ENCODE measurements around the gene GPC3.

Gene GPC3

DNA sequence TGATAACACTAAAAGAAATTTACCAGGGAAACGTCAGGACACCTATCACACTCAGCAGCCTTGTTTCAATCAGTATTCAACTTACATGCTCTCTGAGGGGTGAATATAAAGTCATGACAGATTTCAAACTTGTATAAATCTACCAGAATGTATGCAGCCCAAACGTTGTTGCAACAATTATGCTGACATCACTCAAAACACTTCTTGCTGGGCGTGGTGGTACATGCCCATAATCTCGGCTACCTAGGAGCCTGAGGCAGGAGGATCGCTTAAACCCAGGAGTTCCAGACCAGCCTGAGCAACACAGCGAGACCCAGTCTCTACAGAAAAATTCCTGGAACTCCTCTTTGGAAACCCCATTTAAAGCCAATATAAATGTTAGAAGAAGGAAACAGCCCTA is 303.5 kb downstream of the GPC3 start:
- DNase-seq (ENCODE audit: low spot score), result no peak

DNA sequence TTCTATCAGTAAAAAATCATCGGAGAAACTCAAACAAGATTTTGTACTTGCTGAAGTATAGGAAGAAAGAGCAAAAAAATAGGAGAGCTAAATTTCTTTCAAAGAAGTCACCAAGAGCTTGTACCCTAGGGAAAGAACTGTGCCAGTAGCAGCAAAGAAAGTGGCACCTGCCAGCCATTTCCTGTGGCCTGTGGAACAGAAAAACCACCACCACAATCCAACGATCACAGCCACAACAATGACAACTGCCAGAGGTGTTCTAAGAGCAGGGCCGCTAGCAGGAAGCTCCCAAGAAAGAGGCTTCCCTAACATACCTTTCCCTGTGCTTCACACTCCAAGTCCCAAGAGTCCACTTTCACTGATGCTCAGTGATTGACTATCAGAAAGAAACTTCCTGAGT is 304.0 kb downstream of the GPC3 start:
- no peak for DNase-seq (ENCODE audit: low spot score)

- DNase-seq (ENCODE audit: low spot score), result no peak
Observed at GRCh38 chrX:133677123-133678063, 308.0 kb downstream of the GPC3 start.

GRCh38 chrX:133676344-133677122 is 308.9 kb downstream of the GPC3 start:
- peak; percentile 20 for DNase-seq (ENCODE audit: low spot score)

- peak; percentile 0 for DNase-seq (ENCODE audit: low spot score)
Observed at GRCh38 chrX:133674726-133675470, 310.5 kb downstream of the GPC3 start.

- DNase-seq (ENCODE audit: low spot score), result peak; percentile 21
Observed at GRCh38 chrX:133670383-133670782, 315.0 kb downstream of the GPC3 start.

DNA sequence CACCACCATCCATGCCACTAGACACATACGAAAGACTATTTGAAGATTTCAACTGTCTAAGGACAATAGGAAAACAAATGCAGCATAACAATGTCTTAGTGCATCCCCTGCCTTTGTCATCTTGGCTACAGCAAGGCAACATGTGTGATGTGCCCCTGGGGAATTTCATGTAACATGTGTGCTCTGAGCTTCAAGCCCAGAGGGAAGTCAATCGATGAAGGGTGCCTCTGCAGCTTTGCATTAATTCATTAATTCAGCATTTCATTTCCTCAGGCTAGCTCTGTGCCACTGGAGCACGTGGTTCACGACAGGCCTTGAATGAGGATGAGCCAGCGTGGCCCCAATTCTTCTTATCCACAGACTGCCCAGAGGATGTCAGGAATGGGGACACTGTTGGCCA is 316.2 kb downstream of the GPC3 start:
- DNase-seq (ENCODE audit: low spot score), result no peak

DNA sequence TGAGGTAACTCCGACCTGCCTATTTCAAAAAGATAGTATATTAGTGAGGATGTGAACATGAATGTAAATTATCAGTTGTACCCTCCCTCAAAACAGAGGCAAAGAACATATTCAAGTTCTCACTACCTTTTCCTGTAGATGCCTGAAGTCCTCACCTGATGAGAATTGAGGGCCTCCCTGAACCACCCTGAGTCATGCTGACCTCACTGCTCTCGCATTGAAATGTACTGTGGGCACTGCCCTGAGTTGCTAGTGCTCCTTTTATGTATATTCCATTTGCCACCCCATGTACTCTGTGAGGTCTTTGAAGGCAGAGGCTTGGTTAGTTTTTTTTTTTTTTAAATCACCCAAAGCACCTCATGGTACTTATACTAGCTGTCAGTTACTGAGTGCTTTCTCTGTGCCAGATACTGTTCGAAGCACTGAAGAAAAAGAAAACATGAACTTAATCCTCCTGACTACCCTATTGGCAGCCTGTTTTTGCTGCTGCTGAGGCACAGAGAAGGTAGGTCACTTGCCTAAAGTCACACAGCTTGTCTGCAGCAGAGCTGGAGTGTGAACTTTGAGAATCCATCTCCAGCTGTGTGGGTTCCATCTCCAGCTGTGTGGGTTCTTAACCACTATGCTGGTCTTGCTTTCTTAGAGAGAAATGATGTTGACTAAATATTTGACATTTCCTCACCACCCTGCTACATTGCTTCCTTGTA is 317.0 kb downstream of the GPC3 start:
- no peak for DNase-seq (ENCODE audit: low spot score)

GRCh38 chrX:133666256-133666655 is 319.1 kb downstream of the GPC3 start:
- no peak for DNase-seq (ENCODE audit: low spot score)

DNA sequence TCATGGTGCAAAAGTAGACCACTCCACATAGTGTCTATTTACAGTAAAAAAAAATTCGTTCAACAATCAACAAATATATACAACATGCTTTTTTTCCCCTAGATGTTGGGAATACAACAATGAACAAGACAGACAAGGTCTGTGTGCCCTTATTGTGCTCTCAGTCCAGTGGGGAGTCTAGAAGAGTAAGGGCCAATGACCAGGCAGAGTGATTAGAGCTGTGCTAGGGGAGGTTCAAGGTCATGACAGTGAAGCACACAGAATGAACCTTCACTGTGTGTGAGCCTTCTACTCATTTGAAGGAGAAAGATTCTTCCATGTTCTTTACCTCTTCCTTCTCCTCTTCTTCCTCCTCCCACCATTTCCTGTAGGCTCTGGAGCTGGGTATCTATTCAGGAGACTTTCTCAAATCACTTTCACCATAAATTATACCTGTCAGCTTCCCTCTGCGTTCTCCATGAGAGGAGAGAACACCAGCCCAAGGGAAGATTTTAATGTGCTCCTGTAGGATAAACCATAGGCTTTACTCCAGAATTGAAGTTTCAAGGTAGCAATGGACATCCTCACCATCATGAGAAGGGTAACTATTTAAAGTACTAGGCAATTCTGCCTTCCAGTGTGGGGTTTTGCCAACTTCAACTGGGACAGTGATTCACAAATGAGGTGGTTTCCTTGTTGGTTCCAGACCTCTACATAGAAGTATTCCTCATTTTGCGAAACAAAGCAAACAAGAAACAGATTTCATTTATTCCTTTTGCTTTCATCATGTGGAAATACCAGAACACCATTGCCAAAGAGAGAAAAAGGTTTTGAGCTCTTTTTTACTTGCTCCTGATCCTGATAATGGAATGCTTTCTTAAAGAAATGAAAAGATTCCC is 323.2 kb downstream of the GPC3 start:
- DNase-seq (ENCODE audit: low spot score), result no peak

GRCh38 chrX:133660281-133660680 is 325.1 kb downstream of the GPC3 start:
- no peak for DNase-seq (ENCODE audit: low spot score)

DNA sequence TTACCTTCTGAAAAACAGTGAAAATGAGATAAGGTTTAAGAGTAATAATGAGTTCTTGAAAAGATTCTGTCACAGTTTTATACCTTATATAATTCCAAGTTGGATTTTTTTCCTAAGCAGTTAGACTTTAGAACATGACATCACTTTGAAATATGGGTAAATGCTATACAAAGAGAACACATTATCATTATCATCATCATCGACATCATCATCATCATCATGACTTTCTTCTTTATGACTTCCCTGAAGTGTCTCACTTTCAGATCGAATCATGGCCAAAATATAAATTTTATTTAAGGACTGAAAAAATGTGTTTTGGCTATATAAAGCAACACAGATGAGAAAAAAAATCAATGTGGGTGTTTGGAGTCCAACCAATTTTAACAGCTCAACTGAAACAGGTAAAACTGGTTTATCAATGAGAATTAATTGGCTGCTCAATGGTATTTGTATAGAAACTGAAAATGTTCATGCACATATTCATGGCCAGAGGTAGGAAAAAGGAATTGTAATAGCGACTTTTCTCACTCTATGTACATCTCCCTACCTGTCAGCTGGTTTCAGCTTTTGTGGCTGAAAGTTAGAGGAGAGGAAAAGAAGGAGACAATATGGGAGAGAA is 327.0 kb downstream of the GPC3 start:
- DNase-seq (ENCODE audit: low spot score), result no peak

- DNase-seq (ENCODE audit: low spot score), result no peak
Observed at GRCh38 chrX:133655275-133656265, 329.8 kb downstream of the GPC3 start.

DNA sequence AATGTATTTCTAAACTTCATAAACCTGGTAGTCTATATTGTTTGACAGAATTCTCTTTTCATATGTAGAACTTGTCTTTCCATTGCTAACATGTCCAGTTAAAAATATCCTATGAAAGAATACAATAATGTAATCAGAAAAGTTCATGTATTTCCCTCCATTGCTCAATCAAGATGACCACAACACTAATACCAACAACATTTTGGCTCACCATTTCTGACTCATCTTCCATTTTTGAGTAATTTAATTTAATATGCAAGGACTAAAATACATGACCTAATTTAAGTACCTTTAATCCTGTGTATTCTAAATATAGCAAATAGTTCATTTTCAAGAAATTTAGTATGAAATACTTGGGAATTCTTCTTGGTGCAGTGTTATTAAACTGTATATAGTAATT is 330.6 kb downstream of the GPC3 start:
- DNase-seq (ENCODE audit: low spot score), result no peak

DNA sequence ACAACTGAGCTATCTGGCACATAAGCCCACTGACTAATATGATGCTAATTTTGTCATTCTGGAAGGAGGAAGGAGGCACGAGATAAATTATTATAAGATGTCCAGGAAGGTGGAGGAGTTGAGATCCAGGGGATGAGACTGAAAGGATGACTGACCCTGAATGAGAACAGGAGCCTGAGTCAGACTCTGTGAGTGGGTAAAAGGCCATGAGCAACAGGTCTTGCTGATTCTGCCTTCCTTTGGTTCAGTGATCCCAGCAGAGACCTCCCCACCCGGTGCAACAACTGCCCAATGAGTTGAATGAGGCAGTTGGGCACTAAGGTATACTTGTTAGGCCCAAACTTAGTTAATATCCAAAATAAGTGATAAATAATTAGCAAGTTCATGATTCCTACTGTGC is 332.0 kb downstream of the GPC3 start:
- DNase-seq (ENCODE audit: low spot score), result no peak

- DNase-seq (ENCODE audit: low spot score), result no peak
Observed at GRCh38 chrX:133652185-133652584, 333.2 kb downstream of the GPC3 start.

DNA sequence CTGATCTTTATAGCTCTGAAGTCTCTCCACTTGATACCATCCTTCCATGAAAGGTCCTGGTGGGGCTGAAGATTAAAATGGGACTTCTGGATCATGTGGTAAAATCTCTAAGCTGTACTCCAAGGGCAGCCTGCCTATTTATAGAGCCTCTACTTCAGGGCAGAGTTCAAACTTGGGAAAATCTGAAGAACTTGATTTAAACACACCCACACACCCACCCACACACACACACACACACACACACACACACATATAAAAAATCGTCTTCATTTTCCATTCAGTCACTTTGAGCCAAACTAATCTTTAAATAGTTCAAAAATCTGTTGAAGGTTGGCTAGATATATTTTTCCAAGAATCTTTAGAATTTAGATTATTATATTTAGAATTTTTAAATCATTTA is 335.2 kb downstream of the GPC3 start:
- DNase-seq (ENCODE audit: low spot score), result no peak

DNA sequence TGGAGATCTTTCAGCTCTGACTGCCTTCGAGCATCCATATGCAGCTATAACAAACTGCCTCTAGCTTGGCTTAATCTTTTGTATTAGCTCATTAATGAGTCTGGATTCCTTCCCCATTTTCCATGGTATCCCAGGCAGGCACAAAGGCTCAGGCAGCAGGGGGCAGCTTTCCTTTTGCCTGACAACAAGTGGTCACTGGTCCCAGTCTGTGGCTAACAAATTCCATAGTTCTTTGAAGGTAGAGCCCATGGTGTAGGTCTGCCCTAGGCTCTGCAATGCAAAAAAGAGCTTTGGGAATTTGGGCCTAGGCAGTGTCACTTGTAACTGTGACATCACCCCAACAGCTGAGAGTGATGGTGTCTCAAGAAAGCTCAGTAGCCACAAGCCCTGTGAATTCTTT is 335.7 kb downstream of the GPC3 start:
- DNase-seq (ENCODE audit: low spot score), result no peak

DNA sequence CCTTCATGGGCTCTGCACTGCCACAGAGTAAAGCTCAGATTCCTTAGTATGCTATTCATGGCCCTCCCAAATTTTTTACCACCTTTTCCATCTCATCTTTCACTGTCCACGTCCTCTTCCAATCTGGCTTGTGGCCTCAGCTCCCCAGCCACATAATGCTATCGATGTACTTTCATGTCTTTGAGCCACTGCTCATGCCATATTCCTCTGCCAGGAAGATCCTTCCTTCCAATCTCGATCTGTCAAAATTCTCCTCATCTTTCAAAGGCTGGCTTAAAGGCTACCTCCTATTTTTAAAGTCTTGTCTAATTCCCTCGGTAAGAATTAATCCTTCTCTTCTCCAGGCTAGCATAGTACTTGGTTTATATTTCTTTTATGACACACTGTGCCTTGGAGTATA is 336.8 kb downstream of the GPC3 start:
- DNase-seq (ENCODE audit: low spot score), result no peak

All from LoVo (cell line).